ENCODE measurements around the gene PPP1R11. TPM values are rescaled to one million over a fixed set of nuclear protein-coding genes. Genes with fewer than 3 reads are reported as not detected.

Gene PPP1R11
- total and polyA plus RNA-seq, 2 of the 13 experiments (the other 11 are each of a cell fraction or from before 2014, with no cell fraction given): 32.1 to 58.9 TPM

DNA sequence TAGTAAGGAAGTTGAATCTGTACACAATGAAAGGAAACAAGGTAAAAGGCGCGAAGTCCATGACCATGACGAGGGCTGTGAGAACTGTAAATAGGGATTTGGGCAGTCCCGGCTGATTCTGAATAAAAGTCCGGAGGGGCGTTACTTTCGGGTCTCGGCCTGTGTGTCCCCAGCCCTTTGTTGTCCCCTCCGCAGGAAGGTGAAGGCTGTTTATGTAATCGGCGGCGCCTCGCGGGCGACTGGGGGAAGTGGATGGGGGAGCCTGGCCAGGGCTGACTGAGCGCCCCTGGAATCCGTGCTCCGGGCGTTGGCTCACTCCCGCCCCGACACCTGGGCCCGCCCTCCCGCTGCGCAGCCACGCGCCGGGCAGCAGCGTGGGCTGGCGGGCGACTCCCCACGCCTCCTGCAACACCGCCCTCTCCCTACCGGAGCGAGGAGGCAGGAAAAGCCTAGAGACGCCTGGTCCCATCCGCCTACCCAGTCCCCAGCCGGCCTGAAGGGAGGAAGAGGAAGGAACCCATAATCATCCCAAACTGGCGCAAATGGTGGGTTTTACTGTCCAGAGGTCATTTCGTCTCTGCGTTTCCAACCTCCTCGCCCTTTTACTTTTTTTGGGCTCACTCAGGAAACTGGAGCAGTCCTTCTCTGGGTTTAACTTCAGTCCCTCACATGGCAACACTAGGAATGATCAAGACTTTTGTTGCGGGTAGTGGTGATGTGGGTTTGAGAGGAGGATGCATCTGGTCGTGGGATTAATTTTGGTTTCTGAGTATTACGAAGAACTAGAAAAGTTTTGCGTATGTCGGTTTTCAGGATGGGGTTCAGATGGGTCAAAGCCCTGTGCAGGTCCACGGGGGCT, 33.8 kb downstream of the PPP1R11 start (continued):
- TF ChIP-seq ZNF780A (CRISPR knock-in tag; IDR thresholded peaks at IDR 0.05) (no peak), EZH2 (conservative IDR thresholded peaks at IDR 0.05; ENCODE audit: low read depth, low read length) (no peak), ZNF776 (CRISPR knock-in tag; IDR thresholded peaks at IDR 0.05) (no peak; the same call in 1 of the 2 replicates), NFIC (IDR thresholded peaks at IDR 0.05; ENCODE audit: low read length) (peak; percentile 57; the same call in 1 of the 2 replicates), ZNF557 (CRISPR knock-in tag; IDR thresholded peaks at IDR 0.05) (no peak), PTBP1 (IDR thresholded peaks at IDR 0.05; ENCODE audit: low read depth, low read length, poor library complexity, severe bottlenecking) (no peak), HNF4A (CRISPR knock-in tag; IDR thresholded peaks at IDR 0.05) (peak; percentile 80), ZBTB7A (CRISPR knock-in tag; IDR thresholded peaks at IDR 0.05) (peak; percentile 86), ELF4 (CRISPR knock-in tag; IDR thresholded peaks at IDR 0.05; ENCODE audit: borderline replicate concordance) (peak; percentile 84; the same call in 1 of the 2 replicates), ZNF343 (CRISPR knock-in tag; IDR thresholded peaks at IDR 0.05) (peak; percentile 73), ZNF761 (CRISPR knock-in tag; conservative IDR thresholded peaks at IDR 0.05) (peak; percentile 75; the same call in 1 of the 2 replicates), MED13 (CRISPR knock-in tag; IDR thresholded peaks at IDR 0.05) (no peak), ZNF20 (CRISPR knock-in tag; IDR thresholded peaks at IDR 0.05) (no peak), HOXD1 (CRISPR knock-in tag; IDR thresholded peaks at IDR 0.05) (peak; percentile 45; the same call in 1 of the 2 replicates), ZNF777 (CRISPR knock-in tag; IDR thresholded peaks at IDR 0.05) (no peak)
- TF ChIP-seq, protein P1, sequence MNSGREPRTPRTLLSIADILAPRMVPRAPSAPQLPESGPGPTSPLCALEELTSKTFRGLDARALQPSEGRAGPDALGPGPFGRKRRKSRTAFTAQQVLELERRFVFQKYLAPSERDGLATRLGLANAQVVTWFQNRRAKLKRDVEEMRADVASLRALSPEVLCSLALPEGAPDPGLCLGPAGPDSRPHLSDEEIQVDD (CRISPR knock-in tag; IDR thresholded peaks at IDR 0.05; ENCODE audit: borderline replicate concordance): no peak
- TF ChIP-seq, protein P2, sequence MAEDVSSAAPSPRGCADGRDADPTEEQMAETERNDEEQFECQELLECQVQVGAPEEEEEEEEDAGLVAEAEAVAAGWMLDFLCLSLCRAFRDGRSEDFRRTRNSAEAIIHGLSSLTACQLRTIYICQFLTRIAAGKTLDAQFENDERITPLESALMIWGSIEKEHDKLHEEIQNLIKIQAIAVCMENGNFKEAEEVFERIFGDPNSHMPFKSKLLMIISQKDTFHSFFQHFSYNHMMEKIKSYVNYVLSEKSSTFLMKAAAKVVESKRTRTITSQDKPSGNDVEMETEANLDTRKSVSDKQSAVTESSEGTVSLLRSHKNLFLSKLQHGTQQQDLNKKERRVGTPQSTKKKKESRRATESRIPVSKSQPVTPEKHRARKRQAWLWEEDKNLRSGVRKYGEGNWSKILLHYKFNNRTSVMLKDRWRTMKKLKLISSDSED (CRISPR knock-in tag; IDR thresholded peaks at IDR 0.05): no peak
- TF ChIP-seq, protein P3, sequence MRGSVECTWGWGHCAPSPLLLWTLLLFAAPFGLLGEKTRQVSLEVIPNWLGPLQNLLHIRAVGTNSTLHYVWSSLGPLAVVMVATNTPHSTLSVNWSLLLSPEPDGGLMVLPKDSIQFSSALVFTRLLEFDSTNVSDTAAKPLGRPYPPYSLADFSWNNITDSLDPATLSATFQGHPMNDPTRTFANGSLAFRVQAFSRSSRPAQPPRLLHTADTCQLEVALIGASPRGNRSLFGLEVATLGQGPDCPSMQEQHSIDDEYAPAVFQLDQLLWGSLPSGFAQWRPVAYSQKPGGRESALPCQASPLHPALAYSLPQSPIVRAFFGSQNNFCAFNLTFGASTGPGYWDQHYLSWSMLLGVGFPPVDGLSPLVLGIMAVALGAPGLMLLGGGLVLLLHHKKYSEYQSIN (CRISPR knock-in tag; IDR thresholded peaks at IDR 0.05; ENCODE audit: borderline replicate concordance): no peak
- TF ChIP-seq, protein P4, sequence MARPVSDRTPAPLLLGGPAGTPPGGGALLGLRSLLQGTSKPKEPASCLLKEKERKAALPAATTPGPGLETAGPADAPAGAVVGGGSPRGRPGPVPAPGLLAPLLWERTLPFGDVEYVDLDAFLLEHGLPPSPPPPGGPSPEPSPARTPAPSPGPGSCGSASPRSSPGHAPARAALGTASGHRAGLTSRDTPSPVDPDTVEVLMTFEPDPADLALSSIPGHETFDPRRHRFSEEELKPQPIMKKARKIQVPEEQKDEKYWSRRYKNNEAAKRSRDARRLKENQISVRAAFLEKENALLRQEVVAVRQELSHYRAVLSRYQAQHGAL (CRISPR knock-in tag; IDR thresholded peaks at IDR 0.05; ENCODE audit: not compliant biosample characterization): no peak
- TF ChIP-seq, protein P5, sequence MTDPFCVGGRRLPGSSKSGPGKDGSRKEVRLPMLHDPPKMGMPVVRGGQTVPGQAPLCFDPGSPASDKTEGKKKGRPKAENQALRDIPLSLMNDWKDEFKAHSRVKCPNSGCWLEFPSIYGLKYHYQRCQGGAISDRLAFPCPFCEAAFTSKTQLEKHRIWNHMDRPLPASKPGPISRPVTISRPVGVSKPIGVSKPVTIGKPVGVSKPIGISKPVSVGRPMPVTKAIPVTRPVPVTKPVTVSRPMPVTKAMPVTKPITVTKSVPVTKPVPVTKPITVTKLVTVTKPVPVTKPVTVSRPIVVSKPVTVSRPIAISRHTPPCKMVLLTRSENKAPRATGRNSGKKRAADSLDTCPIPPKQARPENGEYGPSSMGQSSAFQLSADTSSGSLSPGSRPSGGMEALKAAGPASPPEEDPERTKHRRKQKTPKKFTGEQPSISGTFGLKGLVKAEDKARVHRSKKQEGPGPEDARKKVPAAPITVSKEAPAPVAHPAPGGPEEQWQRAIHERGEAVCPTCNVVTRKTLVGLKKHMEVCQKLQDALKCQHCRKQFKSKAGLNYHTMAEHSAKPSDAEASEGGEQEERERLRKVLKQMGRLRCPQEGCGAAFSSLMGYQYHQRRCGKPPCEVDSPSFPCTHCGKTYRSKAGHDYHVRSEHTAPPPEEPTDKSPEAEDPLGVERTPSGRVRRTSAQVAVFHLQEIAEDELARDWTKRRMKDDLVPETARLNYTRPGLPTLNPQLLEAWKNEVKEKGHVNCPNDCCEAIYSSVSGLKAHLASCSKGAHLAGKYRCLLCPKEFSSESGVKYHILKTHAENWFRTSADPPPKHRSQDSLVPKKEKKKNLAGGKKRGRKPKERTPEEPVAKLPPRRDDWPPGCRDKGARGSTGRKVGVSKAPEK (CRISPR knock-in tag; IDR thresholded peaks at IDR 0.05; ENCODE audit: borderline replicate concordance): no peak
- TF ChIP-seq, protein P6, sequence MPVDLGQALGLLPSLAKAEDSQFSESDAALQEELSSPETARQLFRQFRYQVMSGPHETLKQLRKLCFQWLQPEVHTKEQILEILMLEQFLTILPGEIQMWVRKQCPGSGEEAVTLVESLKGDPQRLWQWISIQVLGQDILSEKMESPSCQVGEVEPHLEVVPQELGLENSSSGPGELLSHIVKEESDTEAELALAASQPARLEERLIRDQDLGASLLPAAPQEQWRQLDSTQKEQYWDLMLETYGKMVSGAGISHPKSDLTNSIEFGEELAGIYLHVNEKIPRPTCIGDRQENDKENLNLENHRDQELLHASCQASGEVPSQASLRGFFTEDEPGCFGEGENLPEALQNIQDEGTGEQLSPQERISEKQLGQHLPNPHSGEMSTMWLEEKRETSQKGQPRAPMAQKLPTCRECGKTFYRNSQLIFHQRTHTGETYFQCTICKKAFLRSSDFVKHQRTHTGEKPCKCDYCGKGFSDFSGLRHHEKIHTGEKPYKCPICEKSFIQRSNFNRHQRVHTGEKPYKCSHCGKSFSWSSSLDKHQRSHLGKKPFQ (CRISPR knock-in tag; IDR thresholded peaks at IDR 0.05; ENCODE audit: insufficient replicate concordance): no peak
